Measurements from ENCODE around the gene IL31. TPM values are rescaled to one million over a fixed set of nuclear protein-coding genes. Genes with fewer than 3 reads are reported as not detected.

IL31 gene
- total RNA-seq, 2 experiments from 2014 or later: not detected

- Mint-ChIP-seq H3K36me3 (ENCODE audit: low read depth) (peaks cover 6% of the 10 kb centered on the region), H3K4me1 (no peaks in the 10 kb centered on the region), H3K9me3 (no peaks in the 10 kb centered on the region), H3K27ac (no peak overlapping the region), H3K27me3 (no peaks in the 10 kb centered on the region), H3K4me3 (no peak overlapping the region)
- no peak for DNase-seq
- ChIA-PET POLR2A (no interaction called here), CTCF (no interaction called here)
Observed at GRCh38 chr12:122141911-122142725, 31.9 kb downstream of the IL31 start.

- POLR2A ChIA-PET: no interaction called here
- no peaks in the 10 kb centered on the region for H3K27me3 Mint-ChIP-seq
- no peaks in the 10 kb centered on the region for H3K9me3 Mint-ChIP-seq
- H3K4me3 Mint-ChIP-seq: no peak overlapping the region
- peaks cover 6% of the 10 kb centered on the region for H3K36me3 Mint-ChIP-seq (ENCODE audit: low read depth)
- DNase-seq: no peak
- CTCF ChIA-PET: no interaction called here
- H3K27ac Mint-ChIP-seq: no peak overlapping the region
- H3K4me1 Mint-ChIP-seq: no peaks in the 10 kb centered on the region
Observed at GRCh38 chr12:122140467-122141257, 33.4 kb downstream of the IL31 start.

GRCh38 chr12:122139941-122140340 lies 34.1 kb downstream of the IL31 start:
- H3K27ac Mint-ChIP-seq: no peak overlapping the region
- H3K9me3 Mint-ChIP-seq: no peaks in the 10 kb centered on the region
- H3K4me3 Mint-ChIP-seq: no peak overlapping the region
- ChIA-PET CTCF (no interaction called here), POLR2A (no interaction called here)
- H3K27me3 Mint-ChIP-seq: no peaks in the 10 kb centered on the region
- H3K4me1 Mint-ChIP-seq: no peaks in the 10 kb centered on the region
- peaks cover 9% of the 10 kb centered on the region for H3K36me3 Mint-ChIP-seq (ENCODE audit: low read depth)
- DNase-seq: no peak

- POLR2A ChIA-PET: no interaction called here
- H3K36me3 Mint-ChIP-seq (ENCODE audit: low read depth): peaks cover 11% of the 10 kb centered on the region
- no peaks in the 10 kb centered on the region for H3K4me1 Mint-ChIP-seq
- no peaks in the 10 kb centered on the region for H3K27me3 Mint-ChIP-seq
- H3K4me3 Mint-ChIP-seq: no peak overlapping the region
- CTCF ChIA-PET: interaction anchor here (1.0 kb wide), 1 partner anchor 9 kb away, joined by 3 read pairs; no protein-coding TSS in a partner anchor
- no peak overlapping the region for H3K27ac Mint-ChIP-seq
- H3K9me3 Mint-ChIP-seq: no peaks in the 10 kb centered on the region
- no peak for DNase-seq
Observed at GRCh38 chr12:122139266-122139665, 34.8 kb downstream of the IL31 start.

- DNase-seq: no peak
- no peak overlapping the region for H3K4me3 Mint-ChIP-seq
- no peaks in the 10 kb centered on the region for H3K4me1 Mint-ChIP-seq
- H3K27ac Mint-ChIP-seq: no peak overlapping the region
- H3K36me3 Mint-ChIP-seq (ENCODE audit: low read depth): peaks cover 10% of the 10 kb centered on the region
- ChIA-PET CTCF (interaction anchor here (1.0 kb wide), 1 partner anchor 9 kb away, joined by 3 read pairs; no protein-coding TSS in a partner anchor), POLR2A (no interaction called here)
- no peaks in the 10 kb centered on the region for H3K9me3 Mint-ChIP-seq
- no peaks in the 10 kb centered on the region for H3K27me3 Mint-ChIP-seq
Observed at GRCh38 chr12:122138616-122139015, 35.4 kb downstream of the IL31 start.

- no peaks in the 10 kb centered on the region for H3K27me3 Mint-ChIP-seq
- H3K4me3 Mint-ChIP-seq: no peak overlapping the region
- H3K4me1 Mint-ChIP-seq: no peaks in the 10 kb centered on the region
- ChIA-PET POLR2A (no interaction called here), CTCF (interaction anchor here (1.0 to 1.2 kb wide), 3 partner anchors 10 to 84 kb away, joined by 3 to 4 read pairs (median 3); no protein-coding TSS in a partner anchor)
- peaks cover 11% of the 10 kb centered on the region for H3K36me3 Mint-ChIP-seq (ENCODE audit: low read depth)
- H3K27ac Mint-ChIP-seq: no peak overlapping the region
- DNase-seq: no peak
- no peaks in the 10 kb centered on the region for H3K9me3 Mint-ChIP-seq
Observed at GRCh38 chr12:122138181-122138580, 35.8 kb downstream of the IL31 start.

GRCh38 chr12:122137681-122138080 lies 36.3 kb downstream of the IL31 start:
- Mint-ChIP-seq H3K4me3 (no peak overlapping the region), H3K27me3 (no peaks in the 10 kb centered on the region), H3K27ac (no peak overlapping the region), H3K9me3 (no peaks in the 10 kb centered on the region), H3K36me3 (ENCODE audit: low read depth) (peaks cover 11% of the 10 kb centered on the region), H3K4me1 (no peaks in the 10 kb centered on the region)
- no peak for DNase-seq
- CTCF ChIA-PET: interaction anchor here (0.6 to 1.2 kb wide), 3 partner anchors 34 to 183 kb away, joined by 3 to 4 read pairs (median 4); no protein-coding TSS in a partner anchor
- POLR2A ChIA-PET: no interaction called here

GRCh38 chr12:122137229-122137628 lies 36.8 kb downstream of the IL31 start:
- H3K27me3 Mint-ChIP-seq: no peaks in the 10 kb centered on the region
- no peaks in the 10 kb centered on the region for H3K4me1 Mint-ChIP-seq
- H3K9me3 Mint-ChIP-seq: no peaks in the 10 kb centered on the region
- POLR2A ChIA-PET: no interaction called here
- H3K4me3 Mint-ChIP-seq: no peak overlapping the region
- H3K27ac Mint-ChIP-seq: no peak overlapping the region
- DNase-seq: no peak
- H3K36me3 Mint-ChIP-seq (ENCODE audit: low read depth): peaks cover 11% of the 10 kb centered on the region
- CTCF ChIA-PET: interaction anchor here (0.6 to 1.2 kb wide), 3 partner anchors 35 to 183 kb away, joined by 3 to 4 read pairs (median 4); no protein-coding TSS in a partner anchor

- Mint-ChIP-seq H3K27me3 (no peaks in the 10 kb centered on the region), H3K9me3 (no peaks in the 10 kb centered on the region), H3K4me1 (no peaks in the 10 kb centered on the region), H3K36me3 (ENCODE audit: low read depth) (peaks cover 13% of the 10 kb centered on the region), H3K4me3 (no peak overlapping the region), H3K27ac (no peak overlapping the region)
- POLR2A ChIA-PET: no interaction called here
- CTCF ChIA-PET: no interaction called here
- no peak for DNase-seq
Observed at GRCh38 chr12:122135437-122136031, 38.5 kb downstream of the IL31 start.

- CTCF ChIA-PET: interaction anchor here (1.2 kb wide), 1 partner anchor 45 kb away, joined by 3 read pairs; no protein-coding TSS in a partner anchor
- DNase-seq: no peak
- no peaks in the 10 kb centered on the region for H3K9me3 Mint-ChIP-seq
- H3K36me3 Mint-ChIP-seq (ENCODE audit: low read depth): peaks cover 19% of the 10 kb centered on the region
- no peak overlapping the region for H3K27ac Mint-ChIP-seq
- POLR2A ChIA-PET: no interaction called here
- H3K27me3 Mint-ChIP-seq: no peaks in the 10 kb centered on the region
- no peaks in the 10 kb centered on the region for H3K4me1 Mint-ChIP-seq
- H3K4me3 Mint-ChIP-seq: no peak overlapping the region
Observed at GRCh38 chr12:122133192-122133950, 40.6 kb downstream of the IL31 start.

- no peaks in the 10 kb centered on the region for H3K27me3 Mint-ChIP-seq
- POLR2A ChIA-PET: no interaction called here
- CTCF ChIA-PET: interaction anchor here (0.7 to 1.7 kb wide), 5 partner anchors 8 to 336 kb away, joined by 3 to 8 read pairs (median 4); partner anchors contain the start of gene RHOF
- no peaks in the 10 kb centered on the region for H3K9me3 Mint-ChIP-seq
- H3K36me3 Mint-ChIP-seq (ENCODE audit: low read depth): peaks cover 22% of the 10 kb centered on the region
- no peak for DNase-seq
- H3K4me1 Mint-ChIP-seq: peaks cover 4% of the 10 kb centered on the region
- H3K27ac Mint-ChIP-seq: no peak overlapping the region
- no peak overlapping the region for H3K4me3 Mint-ChIP-seq
Observed at GRCh38 chr12:122130150-122130549, 43.9 kb downstream of the IL31 start.

GRCh38 chr12:122129131-122129530 lies 44.9 kb downstream of the IL31 start:
- H3K36me3 Mint-ChIP-seq (ENCODE audit: low read depth): peaks cover 18% of the 10 kb centered on the region
- H3K4me1 Mint-ChIP-seq: peaks cover 5% of the 10 kb centered on the region
- CTCF ChIA-PET: interaction anchor here (0.6 to 1.5 kb wide), 3 partner anchors 21 to 75 kb away, joined by 3 to 7 read pairs (median 5); no protein-coding TSS in a partner anchor
- H3K27me3 Mint-ChIP-seq: no peaks in the 10 kb centered on the region
- H3K27ac Mint-ChIP-seq: no peak overlapping the region
- POLR2A ChIA-PET: no interaction called here
- no peak for DNase-seq
- no peaks in the 10 kb centered on the region for H3K9me3 Mint-ChIP-seq
- no peak overlapping the region for H3K4me3 Mint-ChIP-seq
